ENCODE measurements around the gene C7.
"Not testable (repeated sequence)": the region's sequence is repeated elsewhere in the genome, so short reads cannot be mapped to it uniquely, and the experiment has no call there.

DNA sequence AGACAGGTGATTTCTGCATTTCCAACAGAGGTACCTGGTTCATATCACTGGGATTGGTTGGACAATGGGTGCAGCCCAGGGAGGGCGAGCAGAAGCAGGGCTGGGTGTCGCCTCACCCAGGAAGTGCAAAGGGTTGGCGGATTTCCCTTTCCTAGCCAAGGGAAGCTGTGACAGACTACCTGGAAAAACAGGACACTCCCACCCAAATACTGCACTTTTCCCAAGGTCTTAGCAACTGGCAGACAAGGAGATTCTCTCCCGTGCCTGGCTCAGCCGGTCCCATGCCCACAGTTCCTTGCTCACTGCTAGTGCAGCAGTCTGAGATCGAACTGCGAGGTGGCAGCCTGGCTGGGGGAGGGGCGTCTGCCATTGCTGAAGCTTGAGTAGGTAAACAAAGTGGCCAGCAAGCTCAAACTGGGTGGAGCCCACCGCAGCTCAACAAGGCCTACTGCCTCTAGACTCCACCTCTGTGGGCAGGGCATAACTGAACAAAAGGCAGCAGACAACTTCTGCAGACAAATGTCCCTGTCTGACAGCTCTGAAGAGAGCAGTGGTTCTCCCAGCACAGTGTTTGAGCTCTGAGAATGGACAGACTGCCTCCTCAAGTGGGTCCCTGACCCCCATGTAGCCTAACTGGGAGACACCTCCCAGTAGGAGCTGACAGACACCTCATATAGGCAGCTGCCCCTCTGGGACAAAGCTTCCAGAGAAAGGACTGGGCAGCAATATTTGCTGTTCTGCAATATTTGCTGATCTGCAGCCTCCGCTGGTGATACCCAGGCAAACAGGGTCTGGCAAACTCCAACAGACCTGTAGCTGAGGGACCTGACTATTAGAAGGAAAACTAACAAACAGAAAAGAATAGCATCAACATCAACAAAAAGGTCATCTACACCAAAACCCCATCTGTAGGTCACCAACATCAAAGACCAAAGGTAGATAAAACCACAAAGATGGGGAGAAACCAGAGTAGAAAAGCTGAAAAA lies 13.6 kb upstream of the C7 start:
- not testable (repeated sequence) for TF ChIP-seq CTCF (IDR thresholded peaks at IDR 0.05; ENCODE audit: low read depth, low read length, poor library complexity, severe bottlenecking); EZH2phosphoT487 (IDR thresholded peaks at IDR 0.05; ENCODE audit: borderline replicate concordance, low read length)
